Measurements from ENCODE around the gene ATP8B4.

DNA sequence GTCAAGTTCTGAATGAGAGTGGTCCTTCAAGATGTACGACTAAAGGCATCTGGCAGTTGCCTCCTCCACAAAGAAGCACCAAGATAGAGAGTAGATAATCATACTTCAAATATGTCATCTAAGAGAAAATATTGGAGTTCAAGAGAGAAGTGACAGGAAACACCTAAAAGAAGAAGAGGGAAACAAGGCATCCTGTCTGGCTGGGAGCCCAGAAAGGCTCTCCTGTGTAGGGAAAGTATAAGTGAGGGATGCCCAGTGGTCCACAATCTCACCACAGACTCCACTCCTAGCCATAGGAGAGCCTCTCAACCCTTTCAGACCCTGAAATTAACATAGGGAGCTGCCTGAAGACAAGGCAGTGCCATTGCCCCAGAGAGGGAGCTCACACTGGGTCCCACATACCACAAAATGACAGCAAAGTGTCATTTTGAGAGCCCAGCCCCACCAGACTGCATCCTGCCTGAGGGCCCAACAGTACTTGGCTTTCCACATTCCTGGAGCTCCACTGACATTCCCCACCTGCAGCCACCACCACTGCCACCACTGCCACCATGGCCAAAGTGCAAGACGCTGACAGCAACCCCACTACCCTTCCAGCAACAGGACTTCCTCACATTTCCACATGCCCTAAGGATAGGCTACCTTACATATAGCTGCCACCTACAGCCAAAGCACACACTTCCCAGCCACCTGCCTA, 210.6 kb downstream of the ATP8B4 start:
- no peak for TF ChIP-seq EZH2 (IDR thresholded peaks at IDR 0.05; ENCODE audit: borderline replicate concordance, insufficient read depth, low read depth, low read length, poor library complexity, severe bottlenecking)
- TF ChIP-seq, protein P1, sequence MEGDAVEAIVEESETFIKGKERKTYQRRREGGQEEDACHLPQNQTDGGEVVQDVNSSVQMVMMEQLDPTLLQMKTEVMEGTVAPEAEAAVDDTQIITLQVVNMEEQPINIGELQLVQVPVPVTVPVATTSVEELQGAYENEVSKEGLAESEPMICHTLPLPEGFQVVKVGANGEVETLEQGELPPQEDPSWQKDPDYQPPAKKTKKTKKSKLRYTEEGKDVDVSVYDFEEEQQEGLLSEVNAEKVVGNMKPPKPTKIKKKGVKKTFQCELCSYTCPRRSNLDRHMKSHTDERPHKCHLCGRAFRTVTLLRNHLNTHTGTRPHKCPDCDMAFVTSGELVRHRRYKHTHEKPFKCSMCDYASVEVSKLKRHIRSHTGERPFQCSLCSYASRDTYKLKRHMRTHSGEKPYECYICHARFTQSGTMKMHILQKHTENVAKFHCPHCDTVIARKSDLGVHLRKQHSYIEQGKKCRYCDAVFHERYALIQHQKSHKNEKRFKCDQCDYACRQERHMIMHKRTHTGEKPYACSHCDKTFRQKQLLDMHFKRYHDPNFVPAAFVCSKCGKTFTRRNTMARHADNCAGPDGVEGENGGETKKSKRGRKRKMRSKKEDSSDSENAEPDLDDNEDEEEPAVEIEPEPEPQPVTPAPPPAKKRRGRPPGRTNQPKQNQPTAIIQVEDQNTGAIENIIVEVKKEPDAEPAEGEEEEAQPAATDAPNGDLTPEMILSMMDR (IDR thresholded peaks at IDR 0.05), result no peak

Data from B cell (primary cell).